BE2C (cell line): ENCODE results near the gene PITX2.

Experiments used
- DNase-seq: peaks from one replicate; pipeline ENCODE4 v3.0.0-alpha.2; 2020
- H3K27me3 ChIP-seq: fragments of 250-450 bp; sonication (Bioruptor Pico); 2 replicates; pipeline ENCODE4 v1.5.1; 2020; ENCODE audit warnings: mild to moderate bottlenecking
- H3K36me3 ChIP-seq: fragments of 250-450 bp; sonication (Bioruptor Pico); 2 replicates; pipeline ENCODE4 v1.5.1; 2020; ENCODE audit warnings: mild to moderate bottlenecking
- H3K4me1 ChIP-seq: fragments of 250-450 bp; sonication (Bioruptor Pico); 2 replicates; pipeline ENCODE4 v1.5.1; 2020
- H3K4me3 ChIP-seq: 2 replicates; pipeline ENCODE4 v1.5.1; 2011; ENCODE audit warnings: low read depth, low read length
- H3K9me3 ChIP-seq: fragments of 250-450 bp; sonication (Bioruptor Pico); 2 replicates; pipeline ENCODE4 v1.5.1; 2020
- CTCF ChIP-seq: IDR thresholded peaks from 2 replicates; pipeline ENCODE4 v1.5.1; 2012; ENCODE audit warnings: mild to moderate bottlenecking, low read depth, low read length

The PITX2 gene

GRCh38 chr4:110625576-110626257, 2.8 kb upstream of the PITX2 start:
- peaks cover 3% of the 10 kb centered on the region; the same call in 1 of the 2 replicates for H3K9me3 ChIP-seq
- no peak overlapping the region for H3K4me3 ChIP-seq
- H3K27me3 ChIP-seq, result peaks cover 100% of the 10 kb centered on the region
- H3K4me1 ChIP-seq, result no peaks in the 10 kb centered on the region
- DNase-seq, result no peak
- no peaks in the 10 kb centered on the region for H3K36me3 ChIP-seq
- TF ChIP-seq CTCF, result no peak

DNA sequence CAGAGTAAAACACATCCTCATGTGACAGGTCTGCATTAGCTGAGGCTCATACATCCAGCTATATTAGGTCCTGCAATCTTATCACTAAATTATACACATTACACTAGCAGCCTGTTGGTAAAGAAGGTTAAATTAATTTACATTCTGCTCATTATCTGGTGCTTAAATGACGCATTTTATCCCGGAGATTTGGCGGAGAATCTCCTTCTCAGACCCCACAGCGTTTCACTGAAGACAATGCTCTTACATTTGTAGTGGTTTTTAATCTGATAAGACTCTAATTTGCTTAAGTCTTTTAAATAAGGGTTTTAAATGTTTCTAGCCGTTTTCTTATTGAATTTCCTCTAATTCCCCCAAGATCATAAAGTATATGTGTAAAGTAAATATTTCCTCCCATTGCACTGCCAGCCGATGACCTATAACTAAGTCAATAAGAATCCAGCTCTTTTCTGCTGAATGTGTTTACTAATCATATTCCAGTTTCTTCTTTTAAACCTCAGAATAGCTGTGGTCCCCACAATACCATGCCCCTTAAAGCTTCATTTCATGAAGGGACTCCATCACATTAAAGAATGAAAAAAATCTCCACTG, 2.1 kb upstream of the PITX2 start:
- Histone ChIP-seq H3K27me3 (peaks cover 100% of the 10 kb centered on the region), H3K9me3 (peaks cover 3% of the 10 kb centered on the region; the same call in 1 of the 2 replicates), H3K4me1 (no peaks in the 10 kb centered on the region), H3K36me3 (no peaks in the 10 kb centered on the region), H3K4me3 (no peak overlapping the region)
- TF ChIP-seq CTCF, result no peak
- DNase-seq, result no peak

GRCh38 chr4:110624398-110624780, 1.5 kb upstream of the PITX2 start:
- Histone ChIP-seq H3K4me3 (no peak overlapping the region), H3K36me3 (no peaks in the 10 kb centered on the region), H3K9me3 (peaks cover 3% of the 10 kb centered on the region; the same call in 1 of the 2 replicates), H3K4me1 (no peaks in the 10 kb centered on the region), H3K27me3 (peaks cover 100% of the 10 kb centered on the region)
- no peak for DNase-seq
- TF ChIP-seq CTCF, result no peak

DNA sequence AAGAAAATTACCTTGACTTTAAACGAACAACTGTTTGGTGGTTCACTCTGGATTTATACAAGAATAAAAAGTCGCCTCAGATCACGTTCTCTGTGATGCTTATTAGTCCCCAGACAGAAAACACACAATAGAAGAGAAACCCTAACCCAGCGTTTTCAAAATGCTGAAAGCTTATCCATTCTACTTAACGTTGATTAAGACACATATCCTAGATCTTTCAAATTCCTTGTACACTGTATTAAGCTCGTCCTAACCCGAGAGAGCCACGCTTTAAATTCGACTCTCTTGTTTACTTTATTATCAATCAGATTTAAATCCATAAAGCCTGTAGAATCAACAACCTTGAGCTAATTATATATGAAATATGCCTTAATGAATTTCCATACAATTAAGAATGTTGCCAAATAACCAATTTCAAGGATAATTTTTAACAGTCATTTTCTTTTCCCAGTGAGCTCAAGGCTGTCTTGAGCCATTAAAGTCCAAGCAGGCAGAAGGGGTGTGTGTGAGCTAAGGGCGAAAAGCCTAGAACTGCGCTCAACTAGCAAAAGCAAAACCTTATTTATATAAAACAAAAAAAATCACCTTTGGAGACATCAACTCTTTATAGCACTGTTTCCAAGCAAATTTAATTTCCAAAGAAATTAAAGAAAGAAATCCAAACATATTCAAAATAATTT, 981 bp upstream of the PITX2 start:
- TF ChIP-seq CTCF, result no peak
- Histone ChIP-seq H3K9me3 (peaks cover 3% of the 10 kb centered on the region; the same call in 1 of the 2 replicates), H3K27me3 (peaks cover 100% of the 10 kb centered on the region), H3K36me3 (no peaks in the 10 kb centered on the region), H3K4me3 (peak overlapping the region; percentile 47; the same call in 1 of the 2 replicates), H3K4me1 (no peaks in the 10 kb centered on the region)
- DNase-seq, result no peak

- DNase-seq, result no peak
- Histone ChIP-seq H3K9me3 (peaks cover 3% of the 10 kb centered on the region; the same call in 1 of the 2 replicates), H3K36me3 (no peaks in the 10 kb centered on the region), H3K4me1 (no peaks in the 10 kb centered on the region), H3K27me3 (peaks cover 100% of the 10 kb centered on the region), H3K4me3 (peak overlapping the region; percentile 47)
- no peak for TF ChIP-seq CTCF
These were observed 782 bp downstream of the PITX2 start for GRCh38 chr4:110621839-110622751.
